T47D (cell line): ENCODE results near the gene DIP2C.

ENCODE experiments used
- DNase-seq, 2 experiments: peaks; one replicate each; pipeline versions ENCODE4 v3.0.0 to v3.0.0-alpha.2; 2011 to 2012; ENCODE audit warnings: low read depth in 1 of 2, low spot score in 1 of 2
- JUND ChIP-seq: IDR thresholded peaks from 2 replicates; pipeline ENCODE4 v1.6.1; 2012; ENCODE audit warnings: low read depth
- in situ Hi-C: cut with HindIII; loops from 2 replicates; pipeline ENCODE4 v1.10.0; 2016; ENCODE audit warnings: low sequenced_read_pairs, low pct_unique_long_range_greater_than_20kb

Gene DIP2C

GRCh38 chr10:525565-526315 lies 163.7 kb downstream of the DIP2C start:
- no peak for DNase-seq
- in situ Hi-C loops: no loop called here
- TF ChIP-seq JUND: no peak

GRCh38 chr10:523925-524324 lies 165.5 kb downstream of the DIP2C start:
- no peak for DNase-seq
- in situ Hi-C loops: no loop called here
- no peak for TF ChIP-seq JUND

DNA sequence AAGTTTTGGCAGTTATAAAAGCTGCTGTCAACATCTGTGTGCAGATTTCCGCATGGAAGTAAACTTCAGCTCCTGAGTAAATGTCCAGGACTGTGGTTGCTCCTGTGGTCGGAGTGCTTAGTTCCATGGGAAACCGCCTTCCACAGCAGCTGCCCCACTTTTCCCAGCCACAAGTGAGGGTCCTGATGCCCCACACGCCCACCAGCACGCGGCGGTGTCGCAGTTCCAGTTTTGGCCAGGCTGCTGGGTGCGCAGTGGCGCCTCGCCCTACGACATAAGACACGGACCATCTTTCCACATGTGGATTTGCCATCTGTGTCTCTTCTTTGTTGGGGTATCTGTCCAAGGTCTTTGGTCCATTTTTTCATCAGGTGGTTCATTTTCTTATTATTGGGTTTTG lies 167.1 kb downstream of the DIP2C start:
- no peak for DNase-seq
- in situ Hi-C loops: no loop called here
- no peak for TF ChIP-seq JUND

DNA sequence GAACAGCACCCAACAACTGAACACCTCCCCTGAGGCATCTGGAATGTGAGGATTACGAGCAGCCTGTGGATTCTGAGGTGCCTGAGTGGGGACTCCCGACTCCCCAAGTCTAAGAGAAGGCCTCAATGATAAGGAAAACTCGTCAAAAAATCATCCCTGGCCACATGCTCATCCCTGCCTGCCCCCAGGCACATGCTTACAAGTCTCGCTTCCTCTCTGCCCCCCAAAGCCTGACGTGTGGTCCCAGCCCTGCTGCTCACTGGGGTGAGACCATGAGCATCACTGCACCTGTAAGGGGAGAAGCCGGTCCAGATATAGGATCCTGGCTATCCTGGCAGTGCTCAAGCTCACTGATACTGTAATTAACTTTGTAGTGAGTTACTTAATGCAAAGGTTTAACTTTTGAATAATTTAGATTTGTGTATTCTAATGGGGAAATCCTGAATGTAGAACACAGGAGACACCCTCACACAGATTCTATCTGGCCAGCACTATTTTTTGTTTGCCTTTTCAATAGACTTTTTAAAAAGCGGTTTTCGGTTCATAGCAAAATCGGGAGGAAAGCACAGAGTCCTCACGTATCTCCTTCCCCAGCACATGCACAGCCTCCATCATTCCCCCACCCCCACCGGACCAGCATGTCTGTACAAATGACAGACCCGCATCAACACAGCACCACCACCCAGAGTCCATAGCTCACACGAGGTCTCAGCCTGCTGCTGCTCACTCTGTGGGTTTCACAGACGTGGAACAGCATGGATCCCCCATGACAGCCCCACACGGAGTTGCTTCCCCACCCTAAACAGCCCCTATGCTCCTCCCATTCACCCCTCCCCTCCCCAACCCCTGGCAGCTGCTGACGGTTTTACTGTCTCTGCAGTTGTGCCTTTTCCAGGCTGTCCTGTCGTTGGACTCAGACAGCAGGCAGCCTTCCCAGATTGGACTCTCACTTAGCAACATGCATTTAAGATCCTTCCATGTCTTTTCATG lies 167.9 kb downstream of the DIP2C start:
- no peak for TF ChIP-seq JUND
- in situ Hi-C loops: no loop called here
- DNase-seq: no peak

DNA sequence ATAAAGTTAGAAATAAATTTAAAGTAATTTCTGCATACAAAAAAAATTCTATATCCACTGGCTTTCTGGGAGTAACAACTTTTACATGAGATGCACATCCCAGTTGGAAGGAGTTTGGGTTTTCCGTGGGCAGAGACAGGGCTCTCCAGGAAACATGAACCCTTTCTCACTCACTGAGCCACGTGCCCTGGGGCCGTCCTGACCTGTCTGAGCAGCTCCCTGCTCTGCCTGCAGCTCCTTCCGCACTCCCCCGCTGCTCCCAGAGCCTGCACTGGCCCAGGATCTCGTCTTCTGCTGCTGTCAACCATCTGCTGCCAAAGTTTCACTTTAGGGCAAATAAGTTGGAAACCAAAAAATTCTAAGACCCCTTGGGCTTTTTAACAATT lies 169.1 kb downstream of the DIP2C start:
- in situ Hi-C loops: no loop called here
- peak; percentile 81 to 84 for DNase-seq
- no peak for TF ChIP-seq JUND

GRCh38 chr10:519716-520401 lies 169.6 kb downstream of the DIP2C start:
- in situ Hi-C loops: no loop called here
- no peak for TF ChIP-seq JUND
- no peak for DNase-seq

DNA sequence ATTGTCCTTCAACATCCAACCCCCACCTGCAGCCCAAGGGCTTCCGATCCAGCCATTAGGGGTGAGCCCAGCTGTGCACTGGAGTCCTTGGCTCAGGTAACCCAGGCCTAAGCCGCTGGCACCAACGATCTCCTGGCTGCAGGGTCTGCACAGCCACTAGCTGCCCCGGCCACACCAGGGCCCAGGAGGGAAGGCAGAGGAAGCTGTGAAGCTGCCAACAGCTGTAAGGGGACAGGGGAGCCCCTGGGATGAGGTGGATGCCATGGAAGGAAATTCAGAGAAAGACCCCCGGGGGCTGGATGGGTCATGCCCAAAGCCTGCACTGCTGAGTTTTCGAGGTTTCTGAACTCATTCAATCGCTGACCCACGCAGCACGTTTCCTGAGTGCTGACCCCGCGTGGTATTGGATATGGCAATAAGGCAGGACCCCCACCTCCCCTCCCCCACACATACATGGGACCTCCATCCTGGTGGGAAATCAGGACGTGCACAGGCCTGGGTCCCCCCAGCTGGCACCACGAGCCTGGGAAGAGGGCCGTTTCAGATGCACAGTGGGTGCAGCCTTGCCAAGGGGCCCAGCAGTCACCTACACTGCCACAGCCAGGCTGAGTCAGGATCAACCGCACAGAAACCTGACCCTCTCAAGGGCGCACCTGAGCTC lies 170.3 kb downstream of the DIP2C start:
- no peak for TF ChIP-seq JUND
- in situ Hi-C loops: no loop called here
- DNase-seq: no peak

- TF ChIP-seq JUND: no peak
- no peak for DNase-seq
- in situ Hi-C loops: no loop called here
These were observed 171.5 kb downstream of the DIP2C start for GRCh38 chr10:517872-518475.

DNA sequence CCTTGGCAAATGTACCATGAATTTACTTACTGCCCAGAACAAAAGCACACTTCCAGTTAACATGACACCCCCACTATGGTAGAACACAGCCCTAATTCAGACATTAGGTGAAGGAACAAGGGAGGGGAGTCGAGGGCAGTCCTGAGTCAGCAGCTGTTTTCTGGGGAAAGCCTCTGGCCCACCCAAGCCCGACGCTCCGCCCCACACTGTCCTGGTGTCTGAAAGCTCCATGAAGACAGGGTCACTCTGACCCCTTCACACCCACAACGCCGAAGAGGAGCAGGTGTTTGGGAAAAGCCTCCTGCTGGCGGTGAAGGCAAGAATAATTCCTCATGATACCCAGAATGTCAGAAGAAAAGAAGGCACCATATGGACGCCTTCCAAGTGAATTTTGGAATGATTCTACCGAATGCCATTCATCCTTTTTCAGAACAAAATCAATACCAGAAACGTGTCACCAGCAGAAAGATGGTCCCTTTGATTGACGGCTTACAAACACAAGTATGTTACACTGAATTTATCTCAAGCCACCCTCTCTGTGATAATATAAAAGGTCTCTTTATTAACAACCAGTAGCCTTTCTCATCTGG lies 172.1 kb downstream of the DIP2C start:
- peak in 1 of 2 experiments; percentile 50 for DNase-seq
- TF ChIP-seq JUND: no peak
- in situ Hi-C loops: no loop called here

DNA sequence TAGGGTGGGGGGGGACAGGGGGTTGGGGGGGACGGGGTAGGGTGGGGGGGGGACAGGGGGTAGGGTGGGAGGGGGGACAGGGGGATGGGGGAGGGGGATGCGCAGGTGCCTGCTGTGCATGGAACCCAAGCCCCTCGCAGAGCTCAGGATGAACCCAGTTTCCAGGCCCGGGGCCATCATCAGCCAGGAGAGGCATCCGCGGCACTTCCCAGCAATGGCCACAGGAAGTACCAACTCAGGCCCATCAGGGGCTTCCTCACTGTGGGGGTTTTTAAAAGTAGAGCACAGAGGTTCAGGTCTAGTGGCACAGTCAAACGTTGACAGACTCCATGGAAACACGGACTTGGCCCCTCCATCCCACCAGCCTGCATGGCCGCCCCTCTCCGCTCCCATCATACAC lies 172.7 kb downstream of the DIP2C start:
- in situ Hi-C loops: no loop called here
- TF ChIP-seq JUND: no peak
- no peak for DNase-seq

DNA sequence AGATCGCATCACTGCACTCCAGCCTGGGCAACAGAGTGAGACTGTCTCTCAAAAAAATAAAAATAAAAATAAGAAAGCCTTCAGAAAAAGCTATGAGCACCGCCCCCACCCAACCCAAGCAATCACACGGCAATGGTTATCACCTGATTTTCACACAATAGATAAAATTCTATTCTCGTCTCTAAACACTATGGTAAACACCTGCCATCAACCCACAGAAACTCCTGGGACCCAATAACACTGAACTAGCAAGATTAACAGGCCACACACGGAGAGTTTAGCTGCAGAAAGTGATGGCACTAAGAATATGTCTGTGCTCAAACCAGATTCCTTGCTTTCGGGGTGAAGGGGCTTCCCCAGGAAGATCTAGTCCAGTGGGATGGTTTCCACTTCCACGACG lies 173.8 kb downstream of the DIP2C start:
- DNase-seq: no peak
- in situ Hi-C loops: no loop called here
- TF ChIP-seq JUND: no peak
